NCI-H460 (cell line): ENCODE results near the gene ADO. TPM values are rescaled to one million over a fixed set of nuclear protein-coding genes. Genes with fewer than 3 reads are reported as not detected.

Experiments
- DNase-seq: peaks from one replicate; pipeline ENCODE4 v3.0.0-alpha.2; 2016; ENCODE audit warnings: low read depth; ENCODE audit errors: extremely low read depth
- total RNA-seq: library from RNA; depleted of rRNA; stranded (reverse); fragments of >200 nt; shearing (Covaris generic); gene quantifications from 2 replicates; pipeline ENCODE4 v1.2.3, GENCODE V29; 2014

ADO gene
- total RNA-seq, 1 experiment from 2014 or later, result 41.0 TPM

DNA sequence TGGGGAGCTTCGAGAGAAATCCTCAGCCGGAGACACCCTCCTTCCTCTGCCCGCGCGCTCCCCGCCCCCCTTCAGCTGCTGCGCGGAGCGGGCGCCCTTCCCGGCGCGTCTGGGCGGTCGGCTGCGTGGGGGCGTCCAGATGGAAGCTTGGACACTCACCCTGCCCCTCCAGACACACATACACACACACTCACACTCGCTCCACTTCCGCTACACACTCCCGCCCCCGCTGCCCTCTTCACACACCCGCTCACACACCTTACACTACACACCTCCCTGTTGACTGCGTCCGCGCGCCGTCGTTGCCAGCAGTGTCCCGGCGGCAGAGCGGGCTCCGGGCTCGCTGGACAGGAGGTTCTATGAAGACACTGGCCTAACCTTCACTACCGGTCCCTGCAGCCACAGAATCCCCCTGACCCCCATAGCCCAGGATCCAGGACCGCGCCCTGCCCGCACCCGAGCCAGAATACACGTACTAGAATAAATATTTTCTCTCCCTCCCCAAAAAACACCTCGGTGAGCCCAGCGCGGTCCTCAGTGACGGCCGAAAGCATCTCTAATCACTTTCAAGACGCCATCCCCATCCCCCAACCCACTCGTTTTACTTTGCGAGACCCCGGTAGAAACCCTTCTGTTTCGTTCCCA lies 12.7 kb downstream of the ADO start:
- DNase-seq, result no peak

DNA sequence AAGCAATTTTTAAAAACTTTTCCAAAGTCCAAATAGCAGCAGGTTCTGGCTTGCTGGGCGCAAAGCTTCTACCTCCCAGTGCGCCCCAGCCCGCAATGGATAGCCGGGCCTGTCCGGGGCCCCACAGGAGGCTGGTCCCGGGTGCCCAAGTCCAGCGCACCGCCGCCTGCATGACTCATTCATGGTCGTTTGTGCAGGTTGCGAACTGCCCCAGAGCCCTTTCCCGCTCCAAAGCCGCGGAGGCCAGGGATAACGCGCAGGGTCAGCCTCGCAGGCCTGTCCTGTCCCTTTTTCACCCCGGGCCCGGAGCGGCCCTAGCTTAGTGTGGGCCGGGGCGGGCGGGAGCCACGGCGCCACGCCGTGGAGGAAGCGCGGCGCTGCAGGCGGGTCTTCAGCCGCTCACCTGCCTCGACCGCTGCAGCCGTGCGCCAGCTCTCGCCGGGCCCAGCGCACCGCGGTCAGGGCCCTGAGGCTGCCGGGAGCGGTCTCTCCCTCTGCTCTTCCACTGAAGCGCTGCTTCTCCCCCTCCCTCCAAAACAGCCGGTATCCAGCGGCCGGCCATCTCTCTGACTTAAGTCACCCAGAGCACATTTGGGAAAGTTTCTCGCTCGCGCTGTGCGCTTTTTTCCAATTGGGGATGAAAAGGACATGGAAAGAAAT lies 13.4 kb downstream of the ADO start:
- peak; percentile 62 for DNase-seq

DNA sequence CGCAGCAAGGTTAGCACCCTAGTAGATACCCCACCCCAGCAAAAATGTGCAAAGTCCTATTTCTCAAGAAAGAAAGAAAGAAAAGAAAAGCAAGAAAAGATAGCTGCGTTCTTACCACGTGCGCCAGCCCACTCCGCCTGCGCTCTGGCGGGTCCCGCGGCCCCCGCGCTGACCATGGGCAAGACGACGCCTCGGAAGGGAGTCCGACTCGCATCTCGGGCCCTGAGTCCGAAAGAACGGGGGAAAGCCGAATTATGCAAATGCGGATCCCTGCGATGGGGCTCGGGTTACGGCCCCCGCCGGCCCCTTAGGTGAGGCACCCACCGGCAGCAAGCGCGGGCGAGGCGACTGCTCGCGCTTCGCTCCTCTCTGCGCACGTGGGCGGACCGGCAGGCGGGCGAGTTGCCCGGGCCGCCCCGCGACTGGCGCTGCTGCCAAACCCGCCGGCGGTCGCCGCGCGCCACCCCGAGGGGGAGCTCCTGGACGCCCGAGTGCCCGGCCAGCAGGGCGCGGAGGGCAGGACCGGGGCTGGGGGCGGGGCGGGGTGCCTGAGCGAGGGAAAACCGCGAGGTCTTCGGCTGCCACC lies 14.0 kb downstream of the ADO start:
- DNase-seq, result no peak

DNA sequence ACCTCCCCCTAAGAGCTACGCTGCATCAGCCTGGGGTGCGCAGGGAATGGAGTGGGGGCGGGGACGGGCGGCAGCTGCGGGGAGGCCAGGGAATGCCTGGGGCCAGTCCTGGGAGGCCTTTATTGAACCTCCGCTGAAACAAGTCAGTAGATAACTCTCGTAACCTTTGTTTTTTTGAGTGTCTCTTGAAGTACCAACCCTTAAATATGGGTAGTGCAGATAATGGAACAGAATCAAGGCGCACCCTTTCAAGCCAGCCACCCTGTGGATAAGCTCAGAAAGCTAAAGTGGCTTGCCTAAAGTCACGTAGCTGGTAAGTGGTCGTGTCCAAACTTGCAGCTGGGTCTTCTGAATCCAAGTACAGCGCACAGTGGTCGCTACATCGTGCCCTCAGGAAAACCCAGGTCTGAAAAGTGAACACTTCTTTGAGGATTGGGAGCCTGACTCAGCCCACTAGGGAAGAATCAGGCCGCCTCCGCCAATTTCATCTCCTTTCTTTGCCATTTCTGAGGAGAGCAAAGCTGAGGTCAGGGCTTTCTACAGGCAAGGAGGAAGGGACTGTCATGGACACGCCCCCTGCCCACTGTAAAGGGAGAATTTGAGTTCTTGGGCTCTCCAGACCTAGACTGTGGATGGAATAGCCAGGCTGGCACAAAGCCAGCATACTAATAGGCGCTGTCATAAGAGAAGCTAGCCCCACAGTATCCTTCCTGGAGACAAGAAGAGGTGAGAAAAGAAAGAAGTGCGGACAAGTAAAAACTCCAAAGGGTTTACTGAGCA lies 14.8 kb downstream of the ADO start:
- DNase-seq, result no peak

DNA sequence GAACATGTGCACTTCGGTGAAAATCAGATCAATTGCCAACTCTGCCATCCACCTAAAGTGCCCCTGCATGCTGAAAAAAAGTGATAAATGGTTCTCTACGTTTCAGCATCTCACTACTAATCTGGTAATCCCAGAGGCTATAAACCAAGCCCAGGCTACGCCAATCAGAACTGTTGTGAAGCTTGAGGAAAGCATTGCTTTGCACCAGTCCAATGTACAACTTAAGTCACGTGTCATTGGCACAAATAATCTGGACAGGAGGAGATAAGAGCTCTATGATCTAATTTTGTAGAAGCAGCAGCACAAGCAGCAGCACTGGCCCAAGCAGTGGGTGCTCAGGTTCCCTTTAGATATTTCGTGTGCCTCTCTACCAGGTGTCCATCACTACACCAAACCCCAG lies 16.1 kb downstream of the ADO start:
- no peak for DNase-seq

DNA sequence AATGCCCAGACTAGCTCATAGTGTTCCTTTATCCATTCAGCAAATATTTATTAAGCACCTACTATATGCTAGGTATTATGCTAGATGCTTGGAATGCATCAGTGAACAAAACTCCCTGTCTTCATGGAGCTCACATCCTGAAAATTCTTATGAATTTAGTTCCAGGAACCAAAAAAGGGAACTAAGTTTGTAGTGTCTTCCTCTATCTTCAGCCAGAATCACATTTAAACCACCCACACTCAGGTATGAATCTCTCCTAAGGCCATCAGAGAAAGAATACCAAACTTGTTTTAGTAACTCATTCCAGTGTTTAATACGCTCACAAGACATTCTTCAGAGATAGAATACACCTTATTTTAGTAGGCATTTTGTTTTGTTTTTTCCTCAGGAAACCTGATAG lies 21.8 kb downstream of the ADO start:
- no peak for DNase-seq

DNA sequence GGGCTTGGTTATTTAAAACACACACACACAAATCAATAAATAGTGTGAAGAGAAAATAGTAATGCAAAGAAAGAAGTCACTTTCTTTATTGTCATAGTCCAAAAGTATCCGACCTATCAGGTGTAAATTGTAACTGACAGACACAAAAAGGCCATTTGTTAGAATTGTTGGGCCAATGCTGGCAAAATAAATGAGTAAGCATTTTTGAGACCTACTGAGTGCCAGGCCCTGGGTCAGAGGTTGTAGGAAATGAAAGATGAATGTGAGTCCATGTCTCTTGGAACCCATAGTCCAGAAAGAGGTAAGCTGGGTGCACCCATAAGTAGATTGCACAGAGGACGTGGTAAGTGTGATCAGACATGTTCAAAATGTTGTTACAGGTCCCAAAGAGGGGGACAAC lies 25.1 kb downstream of the ADO start:
- no peak for DNase-seq

DNA sequence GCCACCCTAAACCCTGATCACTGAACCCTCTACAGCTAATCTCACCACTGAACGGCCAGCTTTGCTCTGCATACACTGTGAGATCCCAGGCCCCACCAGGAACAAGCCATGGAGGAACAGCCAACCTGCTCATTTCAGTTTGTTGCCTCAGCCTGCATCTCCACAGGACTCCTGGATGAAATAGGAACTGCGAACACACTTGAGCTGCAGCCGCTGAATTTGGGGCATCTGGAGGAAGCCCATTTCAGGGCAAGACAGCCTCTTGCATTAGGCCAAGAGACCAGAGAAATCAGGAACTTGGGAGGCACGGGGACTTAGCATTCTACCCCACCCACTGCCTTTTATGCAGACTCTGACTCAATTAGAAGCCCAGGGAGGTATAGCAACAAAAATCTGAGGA lies 26.2 kb downstream of the ADO start:
- DNase-seq, result no peak

DNA sequence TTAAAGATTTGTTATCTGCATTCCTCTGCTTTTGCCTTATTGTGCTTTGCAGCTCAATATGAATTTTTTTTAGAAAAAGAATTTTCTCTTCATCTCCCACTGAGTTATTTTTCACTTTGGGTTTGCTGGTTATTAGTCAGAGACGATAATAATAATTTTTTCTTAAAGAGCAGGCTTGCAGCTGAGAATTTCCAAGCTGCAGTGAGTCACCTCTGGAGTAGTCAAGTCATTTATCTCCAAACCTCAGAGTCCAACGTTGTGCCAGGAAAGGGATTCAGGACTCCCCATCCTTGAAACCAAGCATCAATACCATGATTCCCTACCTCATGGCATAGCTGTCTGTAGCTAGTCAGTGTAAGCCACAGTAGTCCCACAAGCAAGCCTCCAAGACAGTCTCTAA lies 26.8 kb downstream of the ADO start:
- no peak for DNase-seq

DNA sequence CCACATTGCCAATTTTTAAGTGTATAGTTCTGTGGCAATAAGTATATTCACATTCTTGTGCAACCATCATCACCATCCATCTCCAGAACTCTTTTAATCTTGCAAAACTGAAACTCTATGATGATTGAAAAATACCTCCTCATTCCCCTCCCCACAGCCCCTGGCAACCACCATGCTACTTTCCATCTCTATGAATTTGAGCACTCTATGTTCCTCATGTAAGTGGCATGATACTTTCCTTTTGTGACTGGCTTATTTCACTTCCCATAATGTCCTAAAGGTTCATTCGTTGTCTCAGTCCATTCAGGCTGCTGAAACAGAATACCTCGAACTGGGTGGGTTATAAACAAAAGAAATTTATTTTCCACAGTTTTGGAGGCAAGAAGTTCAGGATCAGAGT lies 35.1 kb downstream of the ADO start:
- no peak for DNase-seq

DNA sequence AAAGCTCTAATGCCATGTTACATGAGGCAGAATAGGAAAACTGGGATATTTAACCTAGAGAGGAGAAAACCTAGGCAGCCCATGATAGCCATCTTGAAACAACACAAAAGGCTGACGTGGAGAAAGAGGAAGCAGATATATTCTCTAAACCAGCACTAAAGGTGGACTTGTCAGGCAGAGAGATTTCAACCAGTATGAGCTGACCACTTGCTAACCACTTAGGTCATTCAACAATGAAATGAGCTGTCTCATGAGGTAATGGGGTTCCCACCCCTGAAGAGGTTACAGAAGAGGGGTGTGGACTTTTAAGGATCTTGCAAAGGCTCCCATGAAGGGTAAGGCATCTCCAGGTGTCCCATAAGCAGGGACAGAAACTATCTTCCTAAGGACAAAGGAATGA lies 38.5 kb downstream of the ADO start:
- no peak for DNase-seq

DNA sequence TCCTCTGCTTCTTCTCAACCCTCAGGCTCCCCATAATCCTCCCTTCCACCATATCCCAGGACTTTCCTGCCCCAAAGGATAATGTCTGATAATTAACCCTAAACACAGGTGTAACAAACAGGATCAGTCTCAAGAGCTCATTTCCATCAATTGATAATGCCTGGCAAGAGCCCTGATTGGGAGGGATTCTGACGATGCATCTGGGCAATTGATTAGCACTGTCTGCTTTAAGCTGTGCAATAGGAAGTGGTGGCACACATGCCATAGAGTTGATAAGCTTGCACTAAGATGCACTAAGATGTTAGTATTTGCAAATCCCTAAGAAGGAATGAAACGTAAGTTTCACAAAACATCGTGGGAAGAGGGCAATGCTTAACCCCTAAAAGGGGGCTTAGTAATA lies 39.1 kb downstream of the ADO start:
- no peak for DNase-seq

DNA sequence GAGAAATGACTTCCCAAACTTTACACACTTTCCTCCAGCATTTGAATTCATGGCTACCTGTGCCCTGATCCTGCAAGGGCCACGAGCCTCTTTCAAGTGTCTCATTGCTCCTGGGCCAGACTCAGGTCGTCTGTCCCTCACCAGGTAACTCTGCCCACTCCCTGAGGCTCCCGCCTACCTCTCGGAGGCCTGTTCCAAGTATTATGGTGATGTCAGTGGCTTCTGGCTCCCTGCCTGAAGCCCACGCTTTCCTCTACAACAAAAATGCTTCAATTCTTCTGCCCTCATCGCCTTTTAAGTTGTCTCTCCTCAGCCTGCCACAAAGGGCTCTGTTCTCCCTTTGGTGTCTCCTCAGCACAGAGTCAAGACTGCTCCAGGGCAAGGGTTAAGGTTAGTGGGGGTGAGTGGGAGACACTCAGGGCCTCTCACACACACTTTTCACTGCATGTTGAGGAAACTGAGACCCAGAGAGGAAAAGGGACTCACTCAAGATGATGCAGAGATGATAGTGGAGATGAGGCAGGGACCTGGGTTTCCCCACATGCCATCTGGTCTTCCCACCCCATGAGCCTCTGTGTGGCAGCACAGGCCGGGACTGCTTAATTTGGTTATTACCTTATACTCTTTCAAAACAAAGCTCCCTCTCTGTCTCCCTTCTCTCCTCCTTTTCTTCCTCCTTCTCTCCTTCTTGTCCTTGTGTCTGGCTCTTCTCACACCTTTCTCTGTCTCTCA lies 39.9 kb downstream of the ADO start:
- no peak for DNase-seq

DNA sequence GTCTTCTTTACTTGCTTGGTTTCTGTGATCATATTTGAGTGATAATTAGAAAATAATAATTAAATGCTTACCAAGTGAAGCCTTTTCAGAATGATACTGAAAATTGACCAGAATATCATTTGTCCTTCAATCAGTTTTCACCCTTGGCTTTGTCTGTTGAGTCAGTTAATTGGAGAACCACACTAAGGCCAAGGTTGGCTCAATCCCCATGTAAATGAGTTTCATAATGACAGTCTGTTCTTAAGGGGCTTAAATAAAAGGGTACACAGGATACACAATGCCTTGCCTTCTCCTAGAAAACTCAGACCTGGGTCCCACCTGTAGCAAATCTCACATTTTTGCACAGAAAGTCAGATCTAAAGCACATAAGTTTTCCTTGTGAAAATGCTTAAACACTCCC lies 42.9 kb downstream of the ADO start:
- no peak for DNase-seq

DNA sequence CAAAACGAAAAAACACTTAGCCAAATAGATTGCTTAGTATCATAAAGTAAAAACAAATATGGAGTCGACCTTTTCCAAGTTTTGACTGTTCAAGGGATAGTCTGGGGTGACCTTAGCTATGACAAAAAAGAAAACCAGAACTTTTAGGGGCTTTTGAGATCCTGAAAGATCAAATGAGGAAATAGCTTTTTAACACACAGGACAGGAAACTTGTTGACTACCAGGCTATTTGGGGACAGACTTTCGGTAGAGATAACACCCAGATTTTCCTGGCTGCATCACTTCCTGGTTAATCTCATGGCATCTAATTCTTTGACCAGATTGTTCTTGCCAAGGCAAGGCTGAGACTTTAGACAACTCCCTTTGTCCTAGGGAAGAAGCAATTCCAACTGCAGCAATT lies 46.1 kb downstream of the ADO start:
- no peak for DNase-seq

DNA sequence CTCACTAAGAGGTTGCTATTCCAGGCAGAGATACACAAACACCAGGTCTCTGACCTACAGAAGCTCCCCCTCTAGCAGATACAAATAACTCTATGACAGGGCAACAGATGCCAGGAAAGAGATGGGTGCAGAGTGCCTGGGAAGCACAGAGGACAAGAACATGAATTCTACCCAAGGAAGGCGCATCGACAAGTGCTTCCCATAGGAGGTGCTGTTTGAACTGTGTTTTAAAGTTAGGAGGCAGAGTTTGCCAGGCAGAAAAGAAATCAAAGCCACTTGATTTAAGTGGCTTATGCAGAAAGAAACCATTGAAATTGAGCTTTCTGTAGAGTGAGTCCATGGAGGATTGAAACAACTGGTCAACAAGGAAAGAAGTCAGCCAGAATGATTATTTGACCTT lies 46.9 kb downstream of the ADO start:
- no peak for DNase-seq

DNA sequence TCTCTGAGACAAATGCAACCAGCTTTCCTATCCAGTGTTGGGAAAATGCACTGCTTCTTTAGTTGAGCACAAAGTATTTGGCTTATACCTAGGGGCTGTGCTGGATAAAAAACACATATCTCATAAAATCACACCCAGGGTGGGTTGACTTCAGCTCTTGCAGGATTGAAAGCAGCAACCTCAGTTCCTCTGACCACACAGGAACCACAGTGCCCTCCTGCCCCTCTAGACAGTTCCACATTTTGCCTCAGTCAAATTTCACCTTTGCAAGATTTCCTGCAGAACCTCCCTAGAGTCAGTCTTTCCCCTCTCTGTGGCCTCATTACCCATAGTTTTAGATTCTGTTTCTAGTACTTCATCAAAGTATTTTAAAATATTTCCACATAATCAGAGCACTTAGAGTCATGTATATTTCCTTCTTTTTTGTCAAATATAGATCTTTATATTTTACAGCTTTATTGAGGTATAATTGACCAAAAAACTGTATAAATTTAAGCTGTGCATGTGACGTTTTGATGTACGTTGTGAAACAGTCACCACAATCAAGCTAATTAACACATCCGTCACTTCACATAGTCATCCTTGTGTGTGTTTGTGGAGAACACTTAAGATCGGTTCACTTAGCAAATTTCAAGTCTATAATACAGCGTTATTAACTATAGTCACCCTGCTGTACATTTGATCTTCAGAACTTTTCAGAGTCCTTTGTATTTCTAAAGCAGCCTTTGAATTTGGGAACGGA lies 48.6 kb downstream of the ADO start:
- DNase-seq, result no peak

DNA sequence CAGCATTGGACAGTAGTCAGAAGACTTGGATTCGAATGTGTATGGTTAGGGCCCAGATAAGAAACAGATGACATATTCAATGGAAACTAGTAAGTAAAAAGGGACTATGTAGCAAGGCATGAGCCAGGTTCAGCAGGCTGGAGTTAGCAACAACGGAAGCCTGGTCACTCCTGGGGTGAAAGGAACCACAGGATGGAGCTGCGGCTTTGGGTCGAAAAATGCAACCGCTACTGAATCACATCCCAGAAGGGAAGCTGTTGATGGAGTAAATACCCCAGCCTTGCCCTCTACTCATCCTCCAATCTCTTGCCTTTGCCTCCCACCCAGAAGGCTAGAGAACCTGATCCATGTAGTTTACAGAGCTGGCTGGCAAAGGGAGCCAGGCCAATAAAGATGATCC lies 49.2 kb downstream of the ADO start:
- DNase-seq, result no peak

DNA sequence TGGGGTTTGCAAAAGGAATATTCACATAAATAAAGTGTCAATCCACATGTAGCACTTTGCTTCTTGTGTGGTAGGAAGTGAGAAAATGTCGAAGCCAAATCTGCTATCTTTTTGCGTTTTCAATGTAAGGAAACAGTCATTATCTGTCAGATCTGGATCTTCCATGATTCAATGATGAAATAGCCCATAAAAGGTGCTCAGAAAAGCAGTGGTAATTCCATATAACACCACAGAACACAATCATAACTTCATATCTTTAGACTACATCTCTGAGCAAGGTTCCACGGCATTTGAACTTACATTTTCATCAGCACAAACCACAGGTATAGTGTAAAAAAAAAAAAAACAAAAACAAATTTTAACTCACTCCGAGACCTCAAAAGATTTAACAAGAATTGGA lies 51.5 kb downstream of the ADO start:
- no peak for DNase-seq
